Omental fat pad (tissue), 4 donors: ENCODE measurements around the gene TRIM67. TPM values are rescaled to one million over a fixed set of nuclear protein-coding genes. Genes with fewer than 3 reads are reported as not detected.

ENCODE experiments used
- ATAC-seq: fragments of 150-250 bp; one replicate; pipeline ENCODE4 v1.9.1; 2016; ENCODE audit warnings: mild to moderate bottlenecking, moderate library complexity; ENCODE audit not compliant: low FRiP score
- DNase-seq: peaks from one replicate; pipeline ENCODE4 v3.0.0-alpha.2; 2019; ENCODE audit warnings: low spot score
- total RNA-seq, 4 donors: library from RNA; depleted of rRNA; stranded (reverse); fragments of >200 nt; gene quantifications; one replicate each; pipeline ENCODE4 v1.1.0, GENCODE V29; 2016
- TF ChIP-seq, protein P1 (sequence below), 3 donors: fragments of 450-650 bp; IDR thresholded peaks; one replicate each; pipeline ENCODE4 v1.5.1; 2016 to 2017; ENCODE audit warnings: antibody characterized with exemption in 3 of 3, mild to moderate bottlenecking in 3 of 3, moderate library complexity in 2 of 3

TRIM67 gene
- total RNA-seq, 4 donors from 2014 or later, result 0.06 to 0.32 TPM; not detected in 2

DNA sequence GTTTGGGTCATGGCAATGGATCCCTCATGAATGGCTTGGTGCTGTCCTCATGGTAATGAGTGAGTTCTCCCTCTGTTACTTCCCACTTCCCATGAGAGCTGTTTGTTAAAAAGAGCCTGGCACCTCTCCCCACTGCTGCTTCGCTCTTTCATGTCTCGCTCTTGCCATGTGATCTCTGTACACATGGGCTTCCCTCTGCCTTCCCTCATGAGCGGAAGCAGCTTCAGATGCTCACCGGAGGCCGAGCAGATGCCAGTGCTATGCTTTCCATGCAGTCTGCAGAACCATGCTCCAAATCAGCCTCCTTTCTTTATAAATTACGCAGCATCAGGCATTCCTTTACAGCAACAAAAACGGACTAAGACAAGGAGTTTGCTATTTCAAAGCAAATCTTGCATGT is 64.3 kb downstream of the TRIM67 start:
- TF ChIP-seq, protein P1, sequence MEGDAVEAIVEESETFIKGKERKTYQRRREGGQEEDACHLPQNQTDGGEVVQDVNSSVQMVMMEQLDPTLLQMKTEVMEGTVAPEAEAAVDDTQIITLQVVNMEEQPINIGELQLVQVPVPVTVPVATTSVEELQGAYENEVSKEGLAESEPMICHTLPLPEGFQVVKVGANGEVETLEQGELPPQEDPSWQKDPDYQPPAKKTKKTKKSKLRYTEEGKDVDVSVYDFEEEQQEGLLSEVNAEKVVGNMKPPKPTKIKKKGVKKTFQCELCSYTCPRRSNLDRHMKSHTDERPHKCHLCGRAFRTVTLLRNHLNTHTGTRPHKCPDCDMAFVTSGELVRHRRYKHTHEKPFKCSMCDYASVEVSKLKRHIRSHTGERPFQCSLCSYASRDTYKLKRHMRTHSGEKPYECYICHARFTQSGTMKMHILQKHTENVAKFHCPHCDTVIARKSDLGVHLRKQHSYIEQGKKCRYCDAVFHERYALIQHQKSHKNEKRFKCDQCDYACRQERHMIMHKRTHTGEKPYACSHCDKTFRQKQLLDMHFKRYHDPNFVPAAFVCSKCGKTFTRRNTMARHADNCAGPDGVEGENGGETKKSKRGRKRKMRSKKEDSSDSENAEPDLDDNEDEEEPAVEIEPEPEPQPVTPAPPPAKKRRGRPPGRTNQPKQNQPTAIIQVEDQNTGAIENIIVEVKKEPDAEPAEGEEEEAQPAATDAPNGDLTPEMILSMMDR (IDR thresholded peaks at IDR 0.05), result no peak
- no peak for DNase-seq
- ATAC-seq, result no peak

DNA sequence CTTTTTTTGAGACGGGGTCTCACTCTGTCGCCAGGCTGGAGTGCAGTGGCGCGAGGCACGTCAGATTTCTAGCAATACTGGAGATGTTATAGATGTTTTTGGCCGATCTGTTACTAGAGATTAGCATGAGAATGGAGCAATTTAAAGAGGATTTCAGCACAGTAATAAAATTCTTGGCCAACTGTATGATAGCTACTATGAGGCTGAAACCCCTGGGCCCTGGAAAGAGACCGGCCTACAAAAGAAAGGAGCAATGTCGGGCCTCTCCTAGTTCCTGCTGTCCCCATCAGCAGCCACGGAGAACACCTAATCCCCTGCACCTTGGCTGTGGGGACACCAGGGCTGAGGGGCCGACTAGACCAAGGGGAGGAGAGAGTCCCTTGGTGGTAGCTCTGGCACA is 69.7 kb downstream of the TRIM67 start:
- no peak for ATAC-seq
- TF ChIP-seq, protein P1 (IDR thresholded peaks at IDR 0.05), result no peak
- DNase-seq, result no peak

DNA sequence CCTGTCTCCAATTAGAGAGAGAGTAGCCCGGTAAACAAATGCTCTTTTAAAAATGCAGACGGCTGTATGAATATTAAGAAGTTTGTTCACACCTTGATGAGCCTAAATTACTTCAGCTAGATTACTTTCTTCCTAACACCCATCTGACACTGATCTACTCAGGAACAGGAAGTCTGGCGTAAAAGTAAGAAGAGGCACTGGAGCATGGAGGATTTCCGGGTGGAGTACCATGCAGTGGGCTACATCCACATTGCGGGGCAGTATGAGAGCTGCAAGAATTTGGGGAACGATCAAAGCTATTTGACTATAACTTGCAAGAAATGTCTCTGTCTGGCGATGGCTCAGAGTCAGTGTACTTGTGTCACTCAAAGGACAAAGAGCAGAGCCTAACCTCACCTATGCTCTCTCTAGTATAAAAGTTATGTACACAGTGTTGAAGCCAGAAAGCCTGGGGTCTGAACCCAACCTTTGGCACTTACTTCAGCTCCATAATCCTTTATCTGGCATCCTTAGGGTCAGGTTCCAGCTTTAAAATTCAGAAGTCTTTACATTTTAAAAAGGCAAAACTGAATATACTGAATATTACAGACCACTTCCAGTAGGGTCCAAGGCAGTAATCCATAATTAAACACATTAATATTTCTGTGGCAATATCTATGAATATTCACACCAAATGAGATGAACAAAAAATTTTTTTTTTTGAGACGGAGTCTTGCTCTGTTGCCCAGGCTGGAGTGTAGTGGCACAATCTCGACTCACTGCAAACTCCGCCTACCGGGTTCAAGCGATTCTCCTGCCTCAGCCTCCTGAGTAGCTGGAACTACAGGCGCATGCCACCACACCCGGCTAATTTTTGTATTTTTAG is 71.2 kb downstream of the TRIM67 start:
- TF ChIP-seq, protein P1 (IDR thresholded peaks at IDR 0.05), result no peak
- no peak for DNase-seq
- no peak for ATAC-seq

DNA sequence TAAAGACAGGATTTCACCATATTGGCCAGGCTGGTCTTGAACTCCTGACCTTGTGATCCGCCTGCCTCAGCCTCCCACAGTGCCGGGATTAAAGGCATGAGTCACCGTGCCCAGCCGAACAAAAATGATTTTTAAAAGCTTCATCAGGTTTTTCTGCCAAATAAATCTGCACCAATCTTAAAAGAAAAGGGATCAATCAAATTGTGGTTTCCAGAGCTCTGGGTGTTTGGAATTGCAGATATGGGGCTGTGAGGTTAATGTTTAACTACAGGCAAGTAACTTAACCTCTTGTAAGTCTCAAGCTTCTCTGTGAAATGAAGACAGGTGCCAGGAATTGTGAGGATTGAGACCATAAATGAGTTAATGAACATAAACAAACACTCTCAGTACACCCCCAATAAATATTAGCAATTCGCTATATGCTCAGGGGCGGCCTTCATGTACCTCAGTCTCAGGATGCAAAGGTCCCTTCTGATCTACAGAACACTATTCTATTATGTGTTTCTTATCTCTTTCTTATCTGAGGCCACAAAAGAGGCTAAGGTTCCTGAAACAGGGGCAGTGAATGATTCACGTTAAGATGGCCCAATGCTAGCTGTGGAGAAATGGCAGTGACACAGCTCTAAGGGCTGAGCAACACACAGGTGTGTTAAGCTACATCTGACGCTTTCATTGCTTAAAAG is 72.0 kb downstream of the TRIM67 start:
- no peak for ATAC-seq

DNA sequence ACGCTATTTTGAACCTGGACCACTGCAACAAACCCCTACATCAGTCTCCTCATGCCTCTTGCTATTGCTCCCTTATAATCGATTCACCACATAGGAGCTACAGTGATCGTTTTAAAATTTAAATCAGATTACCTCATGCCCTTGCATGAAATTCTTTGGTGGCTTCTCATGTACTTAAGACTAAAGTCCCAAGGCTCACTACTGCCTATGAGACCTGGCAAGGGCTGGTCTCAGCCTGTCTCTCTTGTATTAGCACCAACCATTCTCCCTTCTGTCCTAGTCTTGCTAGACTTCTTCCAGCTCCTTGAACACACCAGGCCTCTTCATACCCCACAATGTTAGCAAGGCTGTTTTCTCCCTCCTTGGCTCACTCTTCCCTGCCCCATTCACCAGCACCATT is 72.6 kb downstream of the TRIM67 start:
- DNase-seq (no peak), ATAC-seq (no peak)
- TF ChIP-seq, protein P1 (IDR thresholded peaks at IDR 0.05), result no peak

More for the DNA sequence above, 72.0 kb downstream of the TRIM67 start:
- no peak for DNase-seq
- TF ChIP-seq, protein P1 (IDR thresholded peaks at IDR 0.05), result no peak

DNA sequence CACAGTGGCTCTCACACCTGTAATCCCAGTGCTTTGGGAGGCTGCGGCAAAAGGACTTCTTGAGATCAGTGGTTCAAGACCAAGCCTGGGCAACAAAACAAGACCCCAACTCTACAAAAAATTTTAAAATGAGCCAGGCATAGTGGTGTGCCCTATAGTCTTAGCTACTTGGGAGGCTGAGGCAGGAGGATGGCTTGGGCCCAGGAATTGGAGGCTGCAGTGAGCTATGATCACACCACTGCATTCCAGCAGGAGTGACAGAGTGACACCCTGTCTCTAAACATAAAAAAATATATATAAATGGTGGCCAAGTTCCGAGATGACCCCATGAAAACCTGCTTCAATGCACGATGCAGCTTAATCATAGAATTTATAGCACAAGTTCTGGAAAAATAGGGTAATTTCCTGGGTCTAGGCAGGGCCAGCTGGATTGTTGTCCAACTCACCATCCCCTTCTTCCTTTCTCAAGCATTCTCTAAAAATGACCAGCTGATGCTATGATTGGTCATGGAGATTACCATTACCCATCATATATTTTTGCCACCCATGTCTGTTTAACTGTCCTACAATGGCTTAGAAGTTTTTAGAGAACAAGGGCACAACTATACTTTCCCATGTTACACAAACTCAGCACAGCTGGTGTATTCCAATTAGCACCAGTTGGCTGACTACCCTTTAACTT is 73.8 kb downstream of the TRIM67 start:
- TF ChIP-seq, protein P1 (IDR thresholded peaks at IDR 0.05), result no peak
- ATAC-seq (no peak), DNase-seq (no peak)
